ENCODE measurements around the gene AHNAK.
"Not testable (repeated sequence)": the region's sequence is repeated elsewhere in the genome, so short reads cannot be mapped to it uniquely, and the experiment has no call there.

The AHNAK gene

DNA sequence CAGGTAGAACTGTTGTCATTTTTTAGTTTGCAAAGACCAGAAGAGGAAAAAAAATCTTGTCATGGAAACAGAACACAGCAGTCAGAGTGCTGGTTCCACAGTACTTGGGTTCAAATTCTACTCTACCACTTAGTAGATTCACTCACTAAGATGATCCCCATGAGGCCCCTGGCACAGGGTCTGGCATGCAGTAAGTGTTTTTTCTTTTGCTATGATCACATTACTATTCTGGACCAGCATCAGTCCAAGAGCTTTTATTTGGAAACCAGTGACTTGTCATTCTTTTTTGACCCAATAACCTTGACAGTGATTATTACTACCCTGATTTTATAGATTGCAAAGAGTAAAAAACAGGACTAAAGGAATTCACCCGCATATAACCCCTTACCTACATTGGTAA is 23.0 kb upstream of the AHNAK start:
- DNase-seq = no peak
- H3K27ac ChIP-seq = no peak overlapping the region
- in situ Hi-C loops (cut with HindIII; ENCODE audit: low pct_ligation_motif_present, low sequenced_read_pairs) = loop anchor here (25.0 kb wide), 1 partner anchor 182 kb away; no protein-coding TSS in a partner anchor
- peaks cover 78% of the 10 kb centered on the region for H3K36me3 ChIP-seq (replicated peaks)
- no peak for TF ChIP-seq CTCF (IDR thresholded peaks at IDR 0.05; ENCODE audit: low read depth, low read length, missing control alignments)
- H3K27me3 ChIP-seq (replicated peaks) = no peaks in the 10 kb centered on the region
- no peak overlapping the region for H3K4me3 ChIP-seq (ENCODE audit: low read depth, low read length)

- DNase-seq = no peak
- H3K4me3 ChIP-seq (ENCODE audit: low read depth, low read length) = no peak overlapping the region
- TF ChIP-seq CTCF (IDR thresholded peaks at IDR 0.05; ENCODE audit: low read depth, low read length, missing control alignments) = no peak
- no peaks in the 10 kb centered on the region for H3K27me3 ChIP-seq (replicated peaks)
- no peak overlapping the region for H3K27ac ChIP-seq
- in situ Hi-C loops (cut with HindIII; ENCODE audit: low pct_ligation_motif_present, low sequenced_read_pairs) = loop anchor here (25.0 kb wide), 1 partner anchor 180 kb away; no protein-coding TSS in a partner anchor
- H3K36me3 ChIP-seq (replicated peaks) = peaks cover 93% of the 10 kb centered on the region
Measured at GRCh38 chr11:62567018-62567633, 20.5 kb upstream of the AHNAK start.

- H3K4me3 ChIP-seq (ENCODE audit: low read depth, low read length) = no peak overlapping the region
- H3K36me3 ChIP-seq (replicated peaks) = peaks cover 90% of the 10 kb centered on the region
- no peak for DNase-seq
- TF ChIP-seq CTCF (IDR thresholded peaks at IDR 0.05; ENCODE audit: low read depth, low read length, missing control alignments) = no peak
- H3K27ac ChIP-seq = no peak overlapping the region
- no peaks in the 10 kb centered on the region for H3K27me3 ChIP-seq (replicated peaks)
- in situ Hi-C loops (cut with HindIII; ENCODE audit: low pct_ligation_motif_present, low sequenced_read_pairs) = loop anchor here (25.0 kb wide), 1 partner anchor 179 kb away; no protein-coding TSS in a partner anchor
Measured at GRCh38 chr11:62566247-62566646, 19.6 kb upstream of the AHNAK start.

DNA sequence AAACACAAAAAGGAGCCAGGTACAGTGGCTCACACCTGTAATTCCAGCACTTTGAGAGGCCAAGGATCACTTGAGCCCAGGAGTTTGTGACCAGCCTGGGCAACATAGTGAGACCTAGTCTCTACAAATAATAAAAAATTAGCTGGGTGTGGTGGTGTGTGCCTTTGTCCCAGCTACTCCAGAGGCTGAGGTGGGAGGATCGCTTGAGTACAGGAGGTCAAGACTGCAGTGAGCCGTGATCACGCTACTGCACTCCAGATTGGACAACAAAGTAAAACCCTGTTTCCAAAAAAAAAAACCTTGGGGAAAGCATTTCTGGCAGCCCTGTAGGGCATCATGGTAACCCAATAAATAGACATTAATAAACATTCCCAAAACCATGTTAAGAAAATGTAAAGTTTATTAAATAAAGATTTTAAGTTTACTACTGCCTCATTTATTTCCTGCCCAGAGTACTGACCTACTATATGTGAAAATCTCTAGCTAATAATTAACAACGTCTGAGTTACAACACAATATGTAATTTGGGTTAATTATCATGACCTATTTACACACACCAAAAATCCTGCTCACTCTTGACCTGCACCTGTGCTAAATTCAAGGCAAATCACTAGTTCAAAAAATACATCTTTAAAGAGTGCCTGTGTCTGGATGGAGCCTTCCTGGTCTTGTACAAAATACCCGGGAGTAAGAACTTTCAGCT is 18.6 kb upstream of the AHNAK start:
- Histone ChIP-seq H3K36me3 (replicated peaks) (peaks cover 84% of the 10 kb centered on the region), H3K27me3 (replicated peaks) (no peaks in the 10 kb centered on the region), H3K27ac (no peak overlapping the region), H3K4me3 (ENCODE audit: low read depth, low read length) (no peak overlapping the region)
- TF ChIP-seq CTCF (IDR thresholded peaks at IDR 0.05; ENCODE audit: low read depth, low read length, missing control alignments) = no peak
- in situ Hi-C loops (cut with HindIII; ENCODE audit: low pct_ligation_motif_present, low sequenced_read_pairs) = loop anchor here (25.0 kb wide), 1 partner anchor 178 kb away; no protein-coding TSS in a partner anchor
- DNase-seq = no peak

- H3K36me3 ChIP-seq (replicated peaks) = peaks cover 81% of the 10 kb centered on the region
- not testable (repeated sequence) for H3K27ac ChIP-seq; H3K27me3 ChIP-seq (replicated peaks); H3K4me3 ChIP-seq (ENCODE audit: low read depth, low read length); DNase-seq
- in situ Hi-C loops (cut with HindIII; ENCODE audit: low pct_ligation_motif_present, low sequenced_read_pairs) = loop anchor here (25.0 kb wide), 1 partner anchor 174 kb away; no protein-coding TSS in a partner anchor
Measured at GRCh38 chr11:62561677-62562230, 15.1 kb upstream of the AHNAK start.

DNA sequence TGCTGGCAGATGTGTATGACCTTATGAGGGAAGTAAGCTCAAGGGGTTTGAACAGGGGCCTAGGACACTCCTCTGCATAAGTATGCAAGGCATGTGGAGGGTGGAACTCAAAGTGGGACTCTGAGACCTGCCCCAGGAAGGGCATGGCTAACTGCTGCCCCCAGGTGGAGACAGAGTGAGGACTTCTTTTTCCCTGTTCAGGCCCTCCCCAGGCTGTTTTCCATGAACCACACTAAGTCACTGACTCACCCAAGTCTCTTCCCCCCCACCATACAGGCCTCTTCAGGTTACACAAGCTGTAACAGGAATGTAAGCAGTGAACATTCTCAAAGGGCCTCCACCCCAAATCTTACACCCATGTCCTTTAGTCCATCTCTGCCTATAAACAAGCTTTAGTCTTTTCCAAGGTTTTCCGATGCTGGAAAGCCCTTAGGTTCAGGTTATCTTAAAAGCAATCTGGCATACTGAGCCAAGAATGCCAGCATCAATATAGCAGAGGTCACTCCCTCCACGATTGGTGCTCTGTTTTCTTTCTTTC is 14.0 kb upstream of the AHNAK start:
- Histone ChIP-seq H3K27me3 (replicated peaks) (no peaks in the 10 kb centered on the region), H3K36me3 (replicated peaks) (peaks cover 70% of the 10 kb centered on the region), H3K4me3 (ENCODE audit: low read depth, low read length) (no peak overlapping the region), H3K27ac (peak overlapping the region; percentile 21)
- peak; percentile 93 for TF ChIP-seq CTCF (IDR thresholded peaks at IDR 0.05; ENCODE audit: low read depth, low read length, missing control alignments)
- in situ Hi-C loops (cut with HindIII; ENCODE audit: low pct_ligation_motif_present, low sequenced_read_pairs) = loop anchor here (25.0 kb wide), 1 partner anchor 173 kb away; no protein-coding TSS in a partner anchor
- peak; percentile 96 for DNase-seq

DNA sequence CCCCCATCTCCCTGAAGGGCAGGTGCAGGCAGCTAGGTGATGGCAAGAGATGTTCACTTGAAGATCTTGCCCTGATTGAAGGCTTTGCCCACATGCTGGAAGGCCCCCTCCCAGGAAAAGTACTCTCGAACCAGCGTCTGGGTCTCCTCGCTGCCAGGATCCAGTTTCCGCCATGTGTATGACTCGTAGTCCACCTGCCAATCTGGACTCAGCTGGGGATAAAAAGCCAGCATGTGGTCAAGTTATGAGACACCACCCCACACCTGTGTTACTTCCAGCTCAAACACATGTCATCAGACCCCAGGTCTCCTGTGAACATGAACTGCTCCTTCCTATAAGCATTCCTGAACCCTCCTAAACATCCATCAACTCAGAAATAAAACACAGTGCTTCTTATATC is 13.0 kb upstream of the AHNAK start:
- not testable (repeated sequence) for H3K27ac ChIP-seq; H3K27me3 ChIP-seq (replicated peaks); H3K4me3 ChIP-seq (ENCODE audit: low read depth, low read length); DNase-seq
- H3K36me3 ChIP-seq (replicated peaks) = peaks cover 60% of the 10 kb centered on the region
- in situ Hi-C loops (cut with HindIII; ENCODE audit: low pct_ligation_motif_present, low sequenced_read_pairs) = loop anchor here (25.0 kb wide), 1 partner anchor 172 kb away; no protein-coding TSS in a partner anchor
